Neural cell (in vitro differentiated cells): ENCODE measurements around the gene DAD1. TPM values are rescaled to one million over a fixed set of nuclear protein-coding genes. Genes with fewer than 3 reads are reported as not detected.

ENCODE experiments used
- H2AFZ ChIP-seq: fragments of 200-600, 300-800 bp; sonication (generic), shearing (Covaris generic); 2 replicates; pipeline ENCODE4 v1.6.0; 2014; ENCODE audit warnings: low read depth, mild to moderate bottlenecking, antibody characterized with exemption, low read length, moderate library complexity
- H3F3A ChIP-seq: fragments of 200-600 bp; shearing (Covaris generic); 2 replicates; pipeline ENCODE4 v1.6.1; 2016; ENCODE audit warnings: mild to moderate bottlenecking, moderate library complexity, mixed read lengths, antibody characterized with exemption, low read length; ENCODE audit not compliant: insufficient read depth, poor library complexity, severe bottlenecking
- H3K27ac ChIP-seq: fragments of 200-600, 300-800 bp; sonication (generic), shearing (Covaris generic); 2 replicates; pipeline ENCODE4 v1.5.1; 2014; ENCODE audit warnings: mild to moderate bottlenecking, low read length, moderate library complexity
- H3K27me3 ChIP-seq: fragments of 300-800, 200-600 bp; sonication (generic), shearing (Covaris generic); 2 replicates; pipeline ENCODE4 v1.6.0; 2014; ENCODE audit warnings: mild to moderate bottlenecking, low read depth, low read length, moderate library complexity; ENCODE audit not compliant: insufficient read depth
- H3K36me3 ChIP-seq: fragments of 300-800, 200-600 bp; sonication (generic), shearing (Covaris generic); 2 replicates; pipeline ENCODE4 v1.5.1; 2014; ENCODE audit warnings: mild to moderate bottlenecking, antibody characterized with exemption, low read length, moderate library complexity; ENCODE audit not compliant: insufficient read depth
- H3K4me2 ChIP-seq: fragments of 300-800, 200-600 bp; sonication (generic), shearing (Covaris generic); 2 replicates; pipeline ENCODE4 v1.6.0; 2014; ENCODE audit warnings: mild to moderate bottlenecking, low read length
- H3K4me3 ChIP-seq: fragments of 300-800, 200-600 bp; sonication (generic), shearing (Covaris generic); 2 replicates; pipeline ENCODE4 v1.5.1; 2014; ENCODE audit warnings: mild to moderate bottlenecking, low read length, moderate library complexity
- H3K79me2 ChIP-seq: fragments of 200-600 bp; shearing (Covaris generic); replicated peaks from 2 replicates; pipeline ENCODE4 v1.6.0; 2014; ENCODE audit warnings: mild to moderate bottlenecking, low read length, moderate library complexity; ENCODE audit not compliant: insufficient read depth
- H3K9ac ChIP-seq: fragments of 300-800, 200-600 bp; sonication (generic), shearing (Covaris generic); 2 replicates; pipeline ENCODE4 v1.6.1; 2016; ENCODE audit warnings: mild to moderate bottlenecking, low read length, mixed read lengths
- H3K9me2 ChIP-seq: fragments of 200-600 bp; shearing (Covaris generic); 2 replicates; pipeline ENCODE4 v1.6.1; 2016; ENCODE audit warnings: mild to moderate bottlenecking, low read length, mixed read lengths; ENCODE audit not compliant: insufficient read depth
- H3K9me3 ChIP-seq: fragments of 200-600, 300-800 bp; sonication (generic), shearing (Covaris generic); 2 replicates; pipeline ENCODE4 v1.6.1; 2016; ENCODE audit warnings: mild to moderate bottlenecking, mixed run types, low read length, moderate library complexity, mixed read lengths
- H4K20me1 ChIP-seq: fragments of 200-600 bp; shearing (Covaris generic); 2 replicates; pipeline ENCODE4 v1.6.1; 2016; ENCODE audit warnings: mild to moderate bottlenecking, mixed run types; ENCODE audit not compliant: insufficient read depth
- EP300 ChIP-seq: fragments of 450-650 bp; conservative IDR thresholded peaks from 2 replicates; pipeline ENCODE4 v1.6.1; 2014; ENCODE audit warnings: antibody characterized with exemption, mild to moderate bottlenecking, moderate library complexity; ENCODE audit not compliant: poor library complexity, severe bottlenecking
- EZH2 ChIP-seq: fragments of 200-600, 300-800 bp; shearing (Covaris generic), sonication (generic); IDR thresholded peaks from 2 replicates; pipeline ENCODE4 v1.6.1; 2014; ENCODE audit warnings: antibody characterized with exemption, low read length, borderline replicate concordance, mild to moderate bottlenecking; ENCODE audit not compliant: insufficient read depth, poor library complexity, severe bottlenecking
- MXI1 ChIP-seq: fragments of 450-650 bp; conservative IDR thresholded peaks from 2 replicates; pipeline ENCODE4 v1.6.1; 2014; ENCODE audit warnings: antibody characterized with exemption, mild to moderate bottlenecking; ENCODE audit not compliant: poor library complexity, severe bottlenecking
- POLR2AphosphoS5 ChIP-seq: IDR thresholded peaks from 2 replicates; pipeline ENCODE4 v1.6.1; 2012
- RAD21 ChIP-seq: fragments of 450-650 bp; conservative IDR thresholded peaks from 2 replicates; pipeline ENCODE4 v1.6.1; 2014; ENCODE audit warnings: antibody characterized with exemption, mild to moderate bottlenecking, moderate library complexity
- SMC3 ChIP-seq: fragments of 450-650 bp; conservative IDR thresholded peaks from 2 replicates; pipeline ENCODE4 v1.6.1; 2014; ENCODE audit warnings: antibody characterized with exemption, mild to moderate bottlenecking, moderate library complexity; ENCODE audit not compliant: poor library complexity
- TAF1 ChIP-seq: IDR thresholded peaks from 2 replicates; pipeline ENCODE4 v1.6.1; 2012; ENCODE audit warnings: low read depth
- polyA plus RNA-seq: library from polyadenylated mRNA; depleted of rRNA; stranded (reverse); fragments of >200 nt; gene quantifications from 2 replicates; pipeline ENCODE4 v1.2.3, GENCODE V29; 2014
- TF ChIP-seq, protein P1 (sequence below): fragments of 450-650 bp; IDR thresholded peaks from 2 replicates; pipeline ENCODE4 v1.5.1; 2014; ENCODE audit warnings: antibody characterized with exemption, mild to moderate bottlenecking, moderate library complexity; ENCODE audit not compliant: poor library complexity, severe bottlenecking
- TF ChIP-seq, protein P2 (sequence below): IDR thresholded peaks from 2 replicates; pipeline ENCODE4 v1.6.1; 2012; ENCODE audit warnings: borderline replicate concordance

Gene DAD1
- polyA plus RNA-seq, 1 donor from 2014 or later, result 369 TPM

DNA sequence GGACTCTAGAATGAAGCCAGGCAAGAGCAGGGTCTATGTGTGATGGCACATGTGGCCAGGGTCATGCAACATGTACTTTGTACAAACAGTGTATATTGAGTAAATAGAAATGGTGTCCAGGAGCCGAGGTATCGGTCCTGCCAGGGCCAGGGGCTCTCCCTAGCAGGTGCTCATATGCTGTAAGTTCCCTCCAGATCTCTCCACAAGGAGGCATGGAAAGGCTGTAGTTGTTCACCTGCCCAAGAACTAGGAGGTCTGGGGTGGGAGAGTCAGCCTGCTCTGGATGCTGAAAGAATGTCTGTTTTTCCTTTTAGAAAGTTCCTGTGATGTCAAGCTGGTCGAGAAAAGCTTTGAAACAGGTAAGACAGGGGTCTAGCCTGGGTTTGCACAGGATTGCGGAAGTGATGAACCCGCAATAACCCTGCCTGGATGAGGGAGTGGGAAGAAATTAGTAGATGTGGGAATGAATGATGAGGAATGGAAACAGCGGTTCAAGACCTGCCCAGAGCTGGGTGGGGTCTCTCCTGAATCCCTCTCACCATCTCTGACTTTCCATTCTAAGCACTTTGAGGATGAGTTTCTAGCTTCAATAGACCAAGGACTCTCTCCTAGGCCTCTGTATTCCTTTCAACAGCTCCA, 39.6 kb downstream of the DAD1 start:
- H3K79me2 ChIP-seq, result no peaks in the 10 kb centered on the region
- H3K27ac ChIP-seq, result no peak overlapping the region
- H3K9me3 ChIP-seq, result no peaks in the 10 kb centered on the region
- no peak overlapping the region for H3K4me2 ChIP-seq
- H3K9ac ChIP-seq, result no peak overlapping the region
- no peak overlapping the region for H3K4me3 ChIP-seq
- H2AFZ ChIP-seq, result no peak overlapping the region
- H3K27me3 ChIP-seq, result peaks cover 3% of the 10 kb centered on the region
- no peaks in the 10 kb centered on the region for H3K9me2 ChIP-seq
- H3F3A ChIP-seq, result no peaks in the 10 kb centered on the region
- TF ChIP-seq SMC3, result no peak
- TF ChIP-seq, protein P1, sequence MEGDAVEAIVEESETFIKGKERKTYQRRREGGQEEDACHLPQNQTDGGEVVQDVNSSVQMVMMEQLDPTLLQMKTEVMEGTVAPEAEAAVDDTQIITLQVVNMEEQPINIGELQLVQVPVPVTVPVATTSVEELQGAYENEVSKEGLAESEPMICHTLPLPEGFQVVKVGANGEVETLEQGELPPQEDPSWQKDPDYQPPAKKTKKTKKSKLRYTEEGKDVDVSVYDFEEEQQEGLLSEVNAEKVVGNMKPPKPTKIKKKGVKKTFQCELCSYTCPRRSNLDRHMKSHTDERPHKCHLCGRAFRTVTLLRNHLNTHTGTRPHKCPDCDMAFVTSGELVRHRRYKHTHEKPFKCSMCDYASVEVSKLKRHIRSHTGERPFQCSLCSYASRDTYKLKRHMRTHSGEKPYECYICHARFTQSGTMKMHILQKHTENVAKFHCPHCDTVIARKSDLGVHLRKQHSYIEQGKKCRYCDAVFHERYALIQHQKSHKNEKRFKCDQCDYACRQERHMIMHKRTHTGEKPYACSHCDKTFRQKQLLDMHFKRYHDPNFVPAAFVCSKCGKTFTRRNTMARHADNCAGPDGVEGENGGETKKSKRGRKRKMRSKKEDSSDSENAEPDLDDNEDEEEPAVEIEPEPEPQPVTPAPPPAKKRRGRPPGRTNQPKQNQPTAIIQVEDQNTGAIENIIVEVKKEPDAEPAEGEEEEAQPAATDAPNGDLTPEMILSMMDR, result no peak
- TF ChIP-seq POLR2AphosphoS5, result no peak
- no peak for TF ChIP-seq EP300
- TF ChIP-seq, protein P2, sequence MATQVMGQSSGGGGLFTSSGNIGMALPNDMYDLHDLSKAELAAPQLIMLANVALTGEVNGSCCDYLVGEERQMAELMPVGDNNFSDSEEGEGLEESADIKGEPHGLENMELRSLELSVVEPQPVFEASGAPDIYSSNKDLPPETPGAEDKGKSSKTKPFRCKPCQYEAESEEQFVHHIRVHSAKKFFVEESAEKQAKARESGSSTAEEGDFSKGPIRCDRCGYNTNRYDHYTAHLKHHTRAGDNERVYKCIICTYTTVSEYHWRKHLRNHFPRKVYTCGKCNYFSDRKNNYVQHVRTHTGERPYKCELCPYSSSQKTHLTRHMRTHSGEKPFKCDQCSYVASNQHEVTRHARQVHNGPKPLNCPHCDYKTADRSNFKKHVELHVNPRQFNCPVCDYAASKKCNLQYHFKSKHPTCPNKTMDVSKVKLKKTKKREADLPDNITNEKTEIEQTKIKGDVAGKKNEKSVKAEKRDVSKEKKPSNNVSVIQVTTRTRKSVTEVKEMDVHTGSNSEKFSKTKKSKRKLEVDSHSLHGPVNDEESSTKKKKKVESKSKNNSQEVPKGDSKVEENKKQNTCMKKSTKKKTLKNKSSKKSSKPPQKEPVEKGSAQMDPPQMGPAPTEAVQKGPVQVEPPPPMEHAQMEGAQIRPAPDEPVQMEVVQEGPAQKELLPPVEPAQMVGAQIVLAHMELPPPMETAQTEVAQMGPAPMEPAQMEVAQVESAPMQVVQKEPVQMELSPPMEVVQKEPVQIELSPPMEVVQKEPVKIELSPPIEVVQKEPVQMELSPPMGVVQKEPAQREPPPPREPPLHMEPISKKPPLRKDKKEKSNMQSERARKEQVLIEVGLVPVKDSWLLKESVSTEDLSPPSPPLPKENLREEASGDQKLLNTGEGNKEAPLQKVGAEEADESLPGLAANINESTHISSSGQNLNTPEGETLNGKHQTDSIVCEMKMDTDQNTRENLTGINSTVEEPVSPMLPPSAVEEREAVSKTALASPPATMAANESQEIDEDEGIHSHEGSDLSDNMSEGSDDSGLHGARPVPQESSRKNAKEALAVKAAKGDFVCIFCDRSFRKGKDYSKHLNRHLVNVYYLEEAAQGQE, result no peak
- no peak for TF ChIP-seq TAF1
- TF ChIP-seq RAD21, result no peak
- H4K20me1 ChIP-seq, result no peaks in the 10 kb centered on the region
- H3K36me3 ChIP-seq, result no peaks in the 10 kb centered on the region

DNA sequence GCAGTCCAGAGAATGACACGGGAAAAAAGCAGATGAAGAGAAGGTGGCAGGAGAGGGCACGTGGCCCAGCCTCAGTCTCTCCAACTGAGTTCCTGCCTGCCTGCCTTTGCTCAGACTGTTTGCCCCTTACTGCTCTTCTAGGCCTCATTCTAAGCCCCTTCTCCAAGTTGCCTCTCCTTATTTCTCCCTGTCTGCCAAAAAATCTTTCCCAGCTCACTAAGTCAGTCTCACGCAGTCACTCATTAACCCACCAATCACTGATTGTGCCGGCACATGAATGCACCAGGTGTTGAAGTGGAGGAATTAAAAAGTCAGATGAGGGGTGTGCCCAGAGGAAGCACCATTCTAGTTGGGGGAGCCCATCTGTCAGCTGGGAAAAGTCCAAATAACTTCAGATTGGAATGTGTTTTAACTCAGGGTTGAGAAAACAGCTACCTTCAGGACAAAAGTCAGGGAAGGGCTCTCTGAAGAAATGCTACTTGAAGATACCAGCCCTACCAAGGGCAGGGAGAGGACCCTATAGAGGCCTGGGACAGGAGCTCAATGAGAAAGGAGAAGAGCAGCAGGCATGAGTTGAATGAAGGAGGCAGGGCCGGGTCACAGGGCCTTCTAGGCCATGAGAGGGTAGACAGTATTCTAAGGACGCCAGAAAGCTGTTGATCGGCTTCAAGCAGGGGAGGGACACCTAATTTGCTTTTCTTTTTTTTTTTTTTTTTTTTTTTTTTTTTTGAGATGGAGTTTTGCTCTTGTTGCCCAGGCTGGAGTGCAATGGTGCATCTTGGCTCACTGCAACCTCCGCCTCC, 40.9 kb downstream of the DAD1 start:
- Histone ChIP-seq H3K27ac (no peak overlapping the region), H3K4me2 (no peak overlapping the region), H3K9me3 (no peaks in the 10 kb centered on the region), H4K20me1 (no peaks in the 10 kb centered on the region), H3K36me3 (no peaks in the 10 kb centered on the region), H3K27me3 (peaks cover 3% of the 10 kb centered on the region), H3F3A (no peaks in the 10 kb centered on the region), H3K4me3 (no peak overlapping the region), H3K9ac (no peak overlapping the region), H2AFZ (no peak overlapping the region), H3K79me2 (no peaks in the 10 kb centered on the region), H3K9me2 (no peaks in the 10 kb centered on the region)
- no peak for TF ChIP-seq SMC3
- TF ChIP-seq, protein P2, result no peak
- TF ChIP-seq MXI1, result no peak
- TF ChIP-seq TAF1, result no peak
- no peak for TF ChIP-seq EZH2
- no peak for TF ChIP-seq EP300
- TF ChIP-seq, protein P1, result no peak
- no peak for TF ChIP-seq POLR2AphosphoS5
- no peak for TF ChIP-seq RAD21
